H1 (cell line): ENCODE results near the gene PDP2. TPM values are rescaled to one million over a fixed set of nuclear protein-coding genes. Genes with fewer than 3 reads are reported as not detected.

Experiments
- CTCF ChIA-PET: fragments of 300-600 bp; sonication (Branson Sonifier 250); formaldehyde crosslinking; loops from one replicate; lab custom pipeline; 2021; ENCODE audit not compliant: partially characterized antibody; lab: Charles Lee
- POLR2A ChIA-PET: fragments of 300-600 bp; sonication (Branson Sonifier 250); formaldehyde crosslinking; loops from one replicate; lab custom pipeline; 2021; ENCODE audit warnings: inconsistent platforms; ENCODE audit not compliant: partially characterized antibody; lab: Charles Lee
- DNase-seq, 2 experiments: peaks; one replicate each; pipeline versions ENCODE4 v3.0.0 to v3.0.0-alpha.2; 2010 to 2022; ENCODE audit warnings: low spot score in 2 of 2, low read depth in 1 of 2, mixed read lengths in 1 of 2
- FAIRE-seq: peaks from 2 replicates; lab custom pipeline; 2011; peaks lifted over from hg19 to GRCh38; lab: Jason Lieb, UNC
- H2AFZ ChIP-seq: 2 replicates; pipeline ENCODE4 v1.8.1; 2012; ENCODE audit warnings: low read length, inconsistent platforms
- H2AK5ac ChIP-seq: 2 replicates; pipeline ENCODE4 v1.6.1; 2013; ENCODE audit warnings: low read depth, low read length
- H2BK120ac ChIP-seq: replicated peaks from 2 replicates; pipeline ENCODE3; 2013; ENCODE audit warnings: low read depth, low read length, inconsistent platforms
- H2BK12ac ChIP-seq: 2 replicates; pipeline ENCODE4 v1.6.1; 2013; ENCODE audit warnings: low read depth, low read length
- H2BK15ac ChIP-seq: 2 replicates; pipeline ENCODE4 v1.6.1; 2013; ENCODE audit warnings: low read length
- H2BK20ac ChIP-seq: 2 replicates; pipeline ENCODE4 v1.6.1; 2013; ENCODE audit warnings: low read length
- H2BK5ac ChIP-seq: 2 replicates; pipeline ENCODE4 v1.6.1; 2013; ENCODE audit warnings: low read depth, low read length
- H3K14ac ChIP-seq: 2 replicates; pipeline ENCODE4 v1.6.1; 2013; ENCODE audit warnings: inconsistent platforms; ENCODE audit not compliant: insufficient read length
- H3K18ac ChIP-seq: 2 replicates; pipeline ENCODE4 v1.6.1; 2013; ENCODE audit warnings: low read length; ENCODE audit errors: extremely low read depth
- H3K23ac ChIP-seq: 2 replicates; pipeline ENCODE4 v1.6.1; 2013; ENCODE audit warnings: inconsistent platforms; ENCODE audit not compliant: insufficient read length
- H3K23me2 ChIP-seq: 2 replicates; pipeline ENCODE4 v1.6.1; 2013; ENCODE audit warnings: low read depth, low read length
- H3K27ac ChIP-seq: 2 replicates; pipeline ENCODE4 v1.6.1; 2011; ENCODE audit warnings: low read depth, low read length, inconsistent platforms
- H3K27me3 ChIP-seq, 4 experiments: replicated peaks in 1 of 4; 1 replicate in 1 of 4; 2 replicates in 3 of 4; pipeline versions ENCODE4 v1.6.1 to v1.8.1; 2011 to 2013; ENCODE audit warnings: low read length in 3 of 4, mild to moderate bottlenecking in 3 of 4, inconsistent platforms in 2 of 4, mixed read lengths in 2 of 4, moderate library complexity in 1 of 4; ENCODE audit not compliant: control insufficient read depth in 3 of 4, insufficient read depth in 3 of 4; ENCODE audit errors: extremely low read depth in 1 of 4
- H3K36me3 ChIP-seq, 4 experiments: 2 replicates each; pipeline versions ENCODE4 v1.6.1 to v1.8.1; 2011 to 2013; ENCODE audit warnings: mild to moderate bottlenecking in 4 of 4, low read length in 3 of 4, moderate library complexity in 2 of 4, control low read depth in 1 of 4, inconsistent platforms in 1 of 4; ENCODE audit not compliant: insufficient read depth in 4 of 4, control insufficient read depth in 2 of 4
- H3K4ac ChIP-seq: replicated peaks from 2 replicates; pipeline ENCODE3; 2013; ENCODE audit warnings: low read length, low read depth, mixed read lengths, inconsistent platforms; ENCODE audit not compliant: insufficient read length
- H3K4me1 ChIP-seq, 4 experiments: replicated peaks in 1 of 4; 1 replicate in 1 of 4; 2 replicates in 3 of 4; pipeline versions ENCODE4 v1.6.1 to v1.8.1; 2011 to 2013; ENCODE audit warnings: low read length in 3 of 4, inconsistent platforms in 2 of 4, mixed read lengths in 1 of 4; ENCODE audit not compliant: insufficient read depth in 4 of 4, control insufficient read depth in 3 of 4
- H3K4me2 ChIP-seq, 2 experiments: 2 replicates each; pipeline versions ENCODE4 v1.6.1 to v1.8.1; 2011 to 2013; ENCODE audit warnings: low read depth in 2 of 2, low read length in 2 of 2, control low read depth in 1 of 2, inconsistent platforms in 1 of 2, mild to moderate bottlenecking in 1 of 2; ENCODE audit not compliant: insufficient read depth in 1 of 2
- H3K4me3 ChIP-seq, 4 experiments: fragments of 200-600, 300-600 bp in 1 of 4; sonication (generic), shearing (Covaris generic), sonication (Bioruptor Twin) in 1 of 4; 2 replicates each; pipeline versions ENCODE4 v1.5.1 to v1.8.1; 2011 to 2016; ENCODE audit warnings: low read length in 4 of 4, low read depth in 3 of 4, control low read depth in 2 of 4, inconsistent platforms in 2 of 4, mild to moderate bottlenecking in 2 of 4, mixed read lengths in 1 of 4, moderate library complexity in 1 of 4; ENCODE audit not compliant: insufficient read depth in 2 of 4; ENCODE audit errors: extremely low read depth in 1 of 4
- H3K56ac ChIP-seq: replicated peaks from 2 replicates; pipeline ENCODE3; 2013; ENCODE audit warnings: low read depth, mild to moderate bottlenecking, mixed read lengths, low read length, inconsistent platforms; ENCODE audit not compliant: insufficient read length
- H3K79me1 ChIP-seq: 2 replicates; pipeline ENCODE4 v1.6.1; 2013; ENCODE audit warnings: low read depth, low read length, control low read depth
- H3K79me2 ChIP-seq, 2 experiments: 2 replicates each; pipeline versions ENCODE4 v1.6.1 to v1.8.1; 2012 to 2013; ENCODE audit warnings: low read length in 2 of 2, mild to moderate bottlenecking in 2 of 2, inconsistent platforms in 1 of 2; ENCODE audit not compliant: insufficient read depth in 2 of 2, control insufficient read depth in 1 of 2
- H3K9ac ChIP-seq, 4 experiments: replicated peaks in 1 of 4; 1 replicate in 1 of 4; 2 replicates in 3 of 4; pipeline versions ENCODE4 v1.6.1 to v1.8.1; 2011 to 2013; ENCODE audit warnings: low read depth in 3 of 4, low read length in 3 of 4, control low read depth in 2 of 4, mild to moderate bottlenecking in 2 of 4, moderate library complexity in 2 of 4, inconsistent platforms in 1 of 4; ENCODE audit errors: extremely low read depth in 1 of 4
- H3K9me3 ChIP-seq, 2 experiments: 2 replicates each; pipeline versions ENCODE4 v1.6.1 to v1.8.1; 2012 to 2013; ENCODE audit warnings: mild to moderate bottlenecking in 2 of 2, moderate library complexity in 2 of 2, control low read depth in 1 of 2, inconsistent platforms in 1 of 2, low read depth in 1 of 2, low read length in 1 of 2, mixed read lengths in 1 of 2; ENCODE audit not compliant: insufficient read depth in 2 of 2
- H4K20me1 ChIP-seq, 2 experiments: replicated peaks in 1 of 2; 2 replicates each; pipeline versions ENCODE3 to v1.8.1; 2011 to 2013; ENCODE audit warnings: inconsistent platforms in 2 of 2, low read length in 2 of 2, mild to moderate bottlenecking in 1 of 2; ENCODE audit not compliant: insufficient read depth in 2 of 2, control insufficient read depth in 1 of 2
- H4K5ac ChIP-seq: 2 replicates; pipeline ENCODE4 v1.6.1; 2013; ENCODE audit warnings: low read length, low read depth, mixed read lengths, inconsistent platforms; ENCODE audit not compliant: insufficient read length
- H4K8ac ChIP-seq: 2 replicates; pipeline ENCODE4 v1.8.0; 2013; ENCODE audit warnings: mild to moderate bottlenecking, moderate library complexity, low read length, inconsistent platforms; ENCODE audit not compliant: insufficient read depth; ENCODE audit errors: extremely low read depth
- H4K91ac ChIP-seq: replicated peaks from 2 replicates; pipeline ENCODE3; 2013; ENCODE audit warnings: low read length, mixed read lengths, inconsistent platforms; ENCODE audit not compliant: insufficient read length
- BCL11A ChIP-seq, 2 experiments: IDR thresholded peaks; one replicate each; pipeline ENCODE4 v1.6.1; 2011; ENCODE audit warnings: low read depth in 2 of 2, low read length in 2 of 2, mild to moderate bottlenecking in 2 of 2
- EP300 ChIP-seq, 2 experiments: IDR thresholded peaks; 1 replicate in 1 of 2; 2 replicates in 1 of 2; pipeline ENCODE4 v1.6.1; 2011 to 2012; ENCODE audit warnings: low read depth in 2 of 2, low read length in 2 of 2, mild to moderate bottlenecking in 2 of 2, borderline replicate concordance in 1 of 2, inconsistent platforms in 1 of 2, moderate library complexity in 1 of 2
- HDAC2 ChIP-seq, 2 experiments: fragments of 300-600 bp in 1 of 2; sonication (generic) in 1 of 2; IDR thresholded peaks; 2 replicates each; pipeline ENCODE4 v1.6.1; 2011 to 2012; ENCODE audit warnings: low read depth in 2 of 2, low read length in 2 of 2, mild to moderate bottlenecking in 2 of 2, moderate library complexity in 2 of 2, borderline replicate concordance in 1 of 2, inconsistent platforms in 1 of 2
- HDAC6 ChIP-seq: IDR thresholded peaks from one replicate; pipeline ENCODE4 v1.7.1; 2012; ENCODE audit warnings: low read depth, mild to moderate bottlenecking, inconsistent platforms, low read length, moderate library complexity
- JUND ChIP-seq: IDR thresholded peaks from 2 replicates; pipeline ENCODE4 v1.6.1; 2011; ENCODE audit warnings: mild to moderate bottlenecking, improper control_type of control experiment, low read length
- KDM5A ChIP-seq: fragments of 200-600 bp; IDR thresholded peaks from 2 replicates; pipeline ENCODE4 v1.7.1; 2012; ENCODE audit warnings: mild to moderate bottlenecking, low read length, inconsistent platforms, mixed read lengths
- SIRT6 ChIP-seq: IDR thresholded peaks from one replicate; pipeline ENCODE4 v1.7.1; 2012; ENCODE audit warnings: low read length, inconsistent platforms
- SUZ12 ChIP-seq: fragments of 200-600 bp; sonication (generic); IDR thresholded peaks from 2 replicates; pipeline ENCODE4 v1.6.1; 2012; ENCODE audit warnings: mild to moderate bottlenecking, inconsistent platforms, low read length, moderate library complexity, mixed read lengths
- WGBS, 2 experiments: shearing (Covaris generic) in 1 of 2; methylation state at CpG; one replicate each; pipeline versions ENCODE4 v1.1.6 to v1.1.7; 2013 to 2015; ENCODE audit warnings: low lambda C conversion rate in 2 of 2, mixed read lengths in 2 of 2, inconsistent platforms in 1 of 2, low coverage in 1 of 2, missing lambda C conversion rate in 1 of 2; ENCODE audit not compliant: insufficient replicate concordance in 2 of 2, insufficient coverage in 1 of 2, insufficient read length in 1 of 2; ENCODE audit errors: extremely low coverage in 1 of 2, missing lambda C conversion rate in 1 of 2; 5-methylcytosine and 5-hydroxymethylcytosine counted together
- polyA plus RNA-seq, 7 experiments: library from polyadenylated mRNA; depleted of rRNA in 3 of 7; stranded (reverse) in 5 of 7; unstranded in 2 of 7; fragments of >200 nt in 5 of 7; fragments of 200-250 nt in 2 of 7; gene quantifications; 1 replicate in 5 of 7; 2 replicates in 1 of 7; 4 replicates in 1 of 7; pipeline versions ENCODE4 v1.2.1 to v1.2.3, GENCODE V29; 2011 to 2013; ENCODE audit warnings: missing spikeins in 2 of 7, mixed read lengths in 2 of 7
- total RNA-seq: library from RNA; stranded (reverse); fragmentation: NEBNext Ultra II Directional; extraction: Animal tissue kit (Norgen Biotek cat#: 25700); gene quantifications from 2 replicates; pipeline ENCODE4 v1.2.1, GENCODE V29; 2021
- TF ChIP-seq, protein P1 (sequence below), 3 experiments: IDR thresholded peaks; 1 replicate in 2 of 3; 2 replicates in 1 of 3; pipeline versions ENCODE4 v1.5.1 to v1.6.1; 2011; ENCODE audit warnings: low read length in 3 of 3, mild to moderate bottlenecking in 3 of 3, inconsistent platforms in 2 of 3, low read depth in 1 of 3, moderate library complexity in 1 of 3; ENCODE audit not compliant: insufficient read depth in 1 of 3; ENCODE audit errors: control extremely low read depth in 1 of 3
- TF ChIP-seq, protein P2 (sequence below): IDR thresholded peaks from 2 replicates; pipeline ENCODE4 v1.6.1; 2011; ENCODE audit warnings: low read length, improper control_type of control experiment

The PDP2 gene
- total and polyA plus RNA-seq, 2 of the 8 experiments (the other 6 are each of a cell fraction or from before 2014, with no cell fraction given), result 11.7 to 36.5 TPM

DNA sequence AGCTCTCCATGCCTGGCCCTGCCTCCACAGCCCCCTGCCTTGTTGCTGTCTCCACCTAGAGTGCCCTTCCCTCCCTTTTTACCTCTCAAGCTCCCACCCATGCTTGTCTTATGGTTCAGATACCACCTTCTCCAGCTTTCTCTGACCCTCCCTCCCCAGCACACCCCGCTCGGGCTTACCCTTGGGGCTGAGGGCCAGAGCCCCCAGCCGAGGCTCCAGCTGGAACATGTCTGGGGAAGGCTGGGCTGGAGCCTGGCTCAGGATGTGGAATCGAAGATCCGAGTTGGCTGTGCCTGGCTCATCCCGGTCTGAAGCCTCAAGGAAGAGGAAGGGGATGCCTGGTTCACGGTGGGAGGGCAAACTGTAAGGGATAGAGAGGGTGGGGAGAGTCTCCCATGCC is 34.7 kb downstream of the PDP2 start:
- Histone ChIP-seq H2BK5ac (no peak overlapping the region), H3K36me3 (no peaks in the 10 kb centered on the region), H4K5ac (no peak overlapping the region), H3K79me1 (no peaks in the 10 kb centered on the region), H3K9ac (no peak overlapping the region), H2BK15ac (no peak overlapping the region), H3K79me2 (no peaks in the 10 kb centered on the region), H2AFZ (no peak overlapping the region), H3K18ac (no peak overlapping the region), H3K56ac (no peak overlapping the region), H4K8ac (no peak overlapping the region), H2AK5ac (no peak overlapping the region), H3K4ac (no peak overlapping the region), H2BK12ac (no peak overlapping the region), H2BK120ac (no peak overlapping the region), H3K27me3 (peaks cover 0 to 3% (median under 1%) of the 10 kb centered on the region in 4 experiments; a peak in 3 of 7 replicates), H3K4me1 (peaks cover 0 to under 1% (median 0%) of the 10 kb centered on the region in 4 experiments; a peak in 1 of 7 replicates), H3K9me3 (no peaks in the 10 kb centered on the region), H3K4me2 (no peak overlapping the region), H3K14ac (no peak overlapping the region), H3K27ac (no peak overlapping the region), H3K4me3 (no peak overlapping the region), H3K23me2 (peaks cover 3% of the 10 kb centered on the region; the same call in 1 of the 2 replicates), H4K20me1 (peaks cover 0 to 5% of the 10 kb centered on the region in 2 experiments), H2BK20ac (no peak overlapping the region), H3K23ac (no peak overlapping the region), H4K91ac (no peak overlapping the region)
- DNase-seq (no peak), FAIRE-seq (no peak)
- ChIA-PET CTCF (interaction anchor here (0.8 to 42.0 kb wide), 3 partner anchors 1 to 16 kb away, joined by 3 to 1009 read pairs (median 1009); partner anchors contain the start of genes CDH16, PDP2 and RRAD), POLR2A (no interaction called here)
- WGBS, 2 experiments, result 89% methylated on average over 7 of the region's 7 CpGs; no CpG with 5 or more reads in 1 of the 2 experiments
- no peak for TF ChIP-seq EP300 (IDR thresholded peaks at IDR 0.05; ENCODE audit: borderline replicate concordance in 1 of 2, low read depth in 2 of 2, low read length in 2 of 2)
- TF ChIP-seq HDAC2 (IDR thresholded peaks at IDR 0.05; ENCODE audit: borderline replicate concordance in 1 of 2, low read depth in 2 of 2, low read length in 2 of 2), result no peak
- TF ChIP-seq KDM5A, result no peak
- TF ChIP-seq HDAC6, result no peak
- TF ChIP-seq, protein P1, sequence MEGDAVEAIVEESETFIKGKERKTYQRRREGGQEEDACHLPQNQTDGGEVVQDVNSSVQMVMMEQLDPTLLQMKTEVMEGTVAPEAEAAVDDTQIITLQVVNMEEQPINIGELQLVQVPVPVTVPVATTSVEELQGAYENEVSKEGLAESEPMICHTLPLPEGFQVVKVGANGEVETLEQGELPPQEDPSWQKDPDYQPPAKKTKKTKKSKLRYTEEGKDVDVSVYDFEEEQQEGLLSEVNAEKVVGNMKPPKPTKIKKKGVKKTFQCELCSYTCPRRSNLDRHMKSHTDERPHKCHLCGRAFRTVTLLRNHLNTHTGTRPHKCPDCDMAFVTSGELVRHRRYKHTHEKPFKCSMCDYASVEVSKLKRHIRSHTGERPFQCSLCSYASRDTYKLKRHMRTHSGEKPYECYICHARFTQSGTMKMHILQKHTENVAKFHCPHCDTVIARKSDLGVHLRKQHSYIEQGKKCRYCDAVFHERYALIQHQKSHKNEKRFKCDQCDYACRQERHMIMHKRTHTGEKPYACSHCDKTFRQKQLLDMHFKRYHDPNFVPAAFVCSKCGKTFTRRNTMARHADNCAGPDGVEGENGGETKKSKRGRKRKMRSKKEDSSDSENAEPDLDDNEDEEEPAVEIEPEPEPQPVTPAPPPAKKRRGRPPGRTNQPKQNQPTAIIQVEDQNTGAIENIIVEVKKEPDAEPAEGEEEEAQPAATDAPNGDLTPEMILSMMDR (IDR thresholded peaks at IDR 0.05; ENCODE audit: control extremely low read depth in 1 of 3, insufficient read depth in 1 of 3, low read depth in 1 of 3, low read length in 3 of 3), result no peak
- TF ChIP-seq BCL11A (IDR thresholded peaks at IDR 0.05; ENCODE audit: low read depth in 2 of 2, low read length in 2 of 2), result no peak
- no peak for TF ChIP-seq SIRT6
- no peak for TF ChIP-seq SUZ12
- TF ChIP-seq JUND, result no peak
- TF ChIP-seq, protein P2, sequence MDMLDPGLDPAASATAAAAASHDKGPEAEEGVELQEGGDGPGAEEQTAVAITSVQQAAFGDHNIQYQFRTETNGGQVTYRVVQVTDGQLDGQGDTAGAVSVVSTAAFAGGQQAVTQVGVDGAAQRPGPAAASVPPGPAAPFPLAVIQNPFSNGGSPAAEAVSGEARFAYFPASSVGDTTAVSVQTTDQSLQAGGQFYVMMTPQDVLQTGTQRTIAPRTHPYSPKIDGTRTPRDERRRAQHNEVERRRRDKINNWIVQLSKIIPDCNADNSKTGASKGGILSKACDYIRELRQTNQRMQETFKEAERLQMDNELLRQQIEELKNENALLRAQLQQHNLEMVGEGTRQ, result no peak
